Prostate gland (tissue), 2 donors: ENCODE results near the gene SERPINA10. TPM values are rescaled to one million over a fixed set of nuclear protein-coding genes. Genes with fewer than 3 reads are reported as not detected.

Experiments used
- DNase-seq: peaks from one replicate; pipeline ENCODE4 v3.0.0-alpha.2; 2019; ENCODE audit warnings: low spot score
- H3K27ac ChIP-seq, 2 donors: fragments of 200-600 bp; sonication (generic); 2 replicates each; pipeline ENCODE4 v1.5.1; 2017 to 2019
- H3K27me3 ChIP-seq: fragments of 200-600 bp; sonication (generic); replicated peaks from 2 replicates; pipeline ENCODE4 v1.5.1; 2019; ENCODE audit not compliant: insufficient read depth
- H3K36me3 ChIP-seq, 2 donors: fragments of 200-600 bp; sonication (generic); 1 replicate in 1 of 2; 2 replicates in 1 of 2; pipeline versions ENCODE4 v1.5.1 to v1.8.1; 2017 to 2019
- H3K4me1 ChIP-seq: fragments of 200-600 bp; sonication (generic); replicated peaks from 2 replicates; pipeline ENCODE4 v1.5.1; 2019
- H3K4me3 ChIP-seq, 2 donors: fragments of 200-600 bp; sonication (generic); 2 replicates each; pipeline ENCODE4 v1.5.1; 2017 to 2019
- H3K9me3 ChIP-seq: fragments of 200-600 bp; sonication (generic); 2 replicates; pipeline ENCODE4 v1.5.1; 2017
- POLR2A ChIP-seq: fragments of 450-650 bp; IDR thresholded peaks from one replicate; pipeline ENCODE4 v1.6.1; 2016; ENCODE audit warnings: antibody characterized with exemption, mild to moderate bottlenecking
- POLR2AphosphoS5 ChIP-seq: sonication (generic); formaldehyde crosslinking; IDR thresholded peaks from one replicate; pipeline ENCODE4 v1.6.1; 2017; ENCODE audit warnings: antibody characterized with exemption
- WGBS: methylation state at CpG from one replicate; pipeline ENCODE4 v1.1.5; 2018; 5-methylcytosine and 5-hydroxymethylcytosine counted together
- intact Hi-C: fragments of 100-400 bp; cut with DNase I; formaldehyde crosslinking; loops from one replicate; pipeline ENCODE4 v1.14.2; 2022
- total RNA-seq, 2 donors: library from RNA; depleted of rRNA; stranded (reverse); fragments of >200 nt; gene quantifications; one replicate each; pipeline ENCODE4 v1.1.0, GENCODE V29; 2016
- TF ChIP-seq, protein P1 (sequence below), 4 experiments: fragments of 200-600 bp in 2 of 4; fragments of 450-650 bp in 2 of 4; sonication (generic) in 2 of 4; IDR thresholded peaks; 1 replicate in 3 of 4; 2 replicates in 1 of 4; pipeline ENCODE4 v1.5.1; 2016 to 2019; ENCODE audit warnings: antibody characterized with exemption in 4 of 4, mild to moderate bottlenecking in 2 of 4, moderate library complexity in 2 of 4

Gene SERPINA10
- total RNA-seq, 2 donors from 2014 or later: not detected

DNA sequence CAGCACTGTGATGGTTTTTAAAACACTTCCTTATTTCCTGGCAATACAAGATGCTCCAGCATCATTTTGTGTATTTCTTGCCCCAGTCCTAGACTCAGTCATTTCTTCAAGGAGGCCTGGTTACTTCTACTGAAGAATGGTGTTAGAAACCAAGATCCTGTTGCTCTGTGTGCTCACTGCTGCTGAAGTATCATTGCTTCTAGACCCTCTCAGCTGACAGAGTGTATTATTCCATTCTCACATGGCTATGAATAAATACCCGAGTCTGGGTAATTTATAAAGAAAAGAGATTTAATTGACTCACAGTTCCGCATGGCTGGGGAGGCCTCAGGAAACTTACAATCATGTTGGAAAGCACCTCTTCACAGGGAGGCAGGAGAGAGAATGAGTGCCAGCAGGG, 45.0 kb upstream of the SERPINA10 start:
- Histone ChIP-seq H3K4me3 (no peak overlapping the region), H3K27me3 (peaks cover 6% of the 10 kb centered on the region), H3K4me1 (no peaks in the 10 kb centered on the region), H3K27ac (no peak overlapping the region), H3K36me3 (no peaks in the 10 kb centered on the region), H3K9me3 (no peaks in the 10 kb centered on the region)
- TF ChIP-seq POLR2A (no peak), POLR2AphosphoS5 (no peak)
- TF ChIP-seq, protein P1, sequence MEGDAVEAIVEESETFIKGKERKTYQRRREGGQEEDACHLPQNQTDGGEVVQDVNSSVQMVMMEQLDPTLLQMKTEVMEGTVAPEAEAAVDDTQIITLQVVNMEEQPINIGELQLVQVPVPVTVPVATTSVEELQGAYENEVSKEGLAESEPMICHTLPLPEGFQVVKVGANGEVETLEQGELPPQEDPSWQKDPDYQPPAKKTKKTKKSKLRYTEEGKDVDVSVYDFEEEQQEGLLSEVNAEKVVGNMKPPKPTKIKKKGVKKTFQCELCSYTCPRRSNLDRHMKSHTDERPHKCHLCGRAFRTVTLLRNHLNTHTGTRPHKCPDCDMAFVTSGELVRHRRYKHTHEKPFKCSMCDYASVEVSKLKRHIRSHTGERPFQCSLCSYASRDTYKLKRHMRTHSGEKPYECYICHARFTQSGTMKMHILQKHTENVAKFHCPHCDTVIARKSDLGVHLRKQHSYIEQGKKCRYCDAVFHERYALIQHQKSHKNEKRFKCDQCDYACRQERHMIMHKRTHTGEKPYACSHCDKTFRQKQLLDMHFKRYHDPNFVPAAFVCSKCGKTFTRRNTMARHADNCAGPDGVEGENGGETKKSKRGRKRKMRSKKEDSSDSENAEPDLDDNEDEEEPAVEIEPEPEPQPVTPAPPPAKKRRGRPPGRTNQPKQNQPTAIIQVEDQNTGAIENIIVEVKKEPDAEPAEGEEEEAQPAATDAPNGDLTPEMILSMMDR (IDR thresholded peaks at IDR 0.05): no peak
- intact Hi-C loops: no loop called here
- no peak for DNase-seq
- 83% methylated on average over 2 of the region's 2 CpGs for whole genome bisulfite sequencing

DNA sequence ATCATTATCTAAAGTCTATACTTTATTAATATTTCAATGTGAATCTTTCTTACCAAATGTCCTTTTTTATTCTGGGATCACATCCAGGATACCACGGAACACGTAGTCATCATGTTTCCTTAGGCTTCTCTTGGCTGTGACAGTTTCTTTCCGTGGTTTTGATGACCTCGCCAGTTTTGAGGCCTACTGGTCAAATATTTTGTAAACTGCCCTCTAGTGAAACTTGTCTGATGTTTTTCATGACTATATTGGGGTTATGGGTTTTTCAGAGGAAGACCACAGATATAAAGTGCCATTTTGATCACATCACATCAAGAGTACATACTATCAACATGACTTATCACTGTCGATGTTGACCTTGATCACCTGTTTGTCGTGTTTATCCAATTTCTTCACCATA, 44.2 kb upstream of the SERPINA10 start:
- H3K9me3 ChIP-seq: no peaks in the 10 kb centered on the region
- no peak overlapping the region for H3K27ac ChIP-seq
- intact Hi-C loops: no loop called here
- H3K36me3 ChIP-seq: no peaks in the 10 kb centered on the region
- DNase-seq: no peak
- no peaks in the 10 kb centered on the region for H3K4me1 ChIP-seq
- no peak overlapping the region for H3K4me3 ChIP-seq
- TF ChIP-seq POLR2AphosphoS5 (no peak), POLR2A (no peak)
- TF ChIP-seq, protein P1 (IDR thresholded peaks at IDR 0.05): no peak
- H3K27me3 ChIP-seq: peaks cover 6% of the 10 kb centered on the region
- 81% methylated on average over 6 of the region's 6 CpGs for WGBS

DNA sequence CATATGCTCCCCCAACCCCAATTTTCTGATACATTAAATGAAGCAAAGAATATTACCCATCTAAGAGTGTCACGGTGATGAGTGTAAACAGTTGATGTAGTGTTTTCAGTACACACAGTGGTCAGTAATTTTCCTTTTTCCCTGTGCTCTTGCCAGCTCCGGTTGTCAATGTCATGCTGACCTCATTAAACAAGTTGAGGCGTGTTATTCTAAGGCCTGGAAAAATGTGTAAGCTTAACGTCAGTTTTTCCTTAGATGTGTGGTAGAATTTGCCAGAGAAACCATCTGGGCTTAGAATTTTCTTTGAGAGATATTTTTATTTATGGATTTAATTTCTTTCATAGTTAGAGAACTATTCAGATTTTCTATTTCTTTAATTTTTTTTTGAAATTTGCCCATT, 41.8 kb upstream of the SERPINA10 start:
- TF ChIP-seq, protein P1 (IDR thresholded peaks at IDR 0.05): no peak
- Histone ChIP-seq H3K9me3 (no peaks in the 10 kb centered on the region), H3K36me3 (no peaks in the 10 kb centered on the region), H3K4me1 (no peaks in the 10 kb centered on the region), H3K4me3 (no peak overlapping the region), H3K27ac (no peak overlapping the region), H3K27me3 (peaks cover 8% of the 10 kb centered on the region)
- DNase-seq: no peak
- intact Hi-C loops: no loop called here
- 50% methylated on average over 4 of the region's 4 CpGs for WGBS

DNA sequence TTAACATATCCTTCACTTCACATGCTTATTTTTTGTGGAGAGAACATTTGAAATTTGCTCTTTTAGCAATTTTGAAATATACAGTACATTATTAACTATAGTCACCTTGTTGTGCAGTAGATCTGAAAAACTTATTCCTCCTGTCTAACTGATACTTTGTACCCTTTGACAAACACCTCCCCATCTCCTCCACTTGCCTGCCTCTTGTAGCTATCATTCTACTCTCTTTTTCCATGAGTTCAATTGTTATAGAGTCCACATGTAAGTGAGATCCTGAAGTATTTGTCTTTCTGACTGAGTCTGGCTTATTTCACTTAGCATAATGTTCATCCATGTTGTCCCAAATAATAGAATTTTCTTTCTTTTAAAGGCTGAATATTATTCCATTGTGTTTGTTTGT, 39.5 kb upstream of the SERPINA10 start:
- Histone ChIP-seq H3K36me3 (no peaks in the 10 kb centered on the region), H3K4me3 (no peak overlapping the region), H3K27ac (no peak overlapping the region), H3K27me3 (peaks cover 6% of the 10 kb centered on the region), H3K9me3 (no peaks in the 10 kb centered on the region), H3K4me1 (no peaks in the 10 kb centered on the region)
- DNase-seq: no peak
- TF ChIP-seq POLR2A (no peak), POLR2AphosphoS5 (no peak)
- TF ChIP-seq, protein P1 (IDR thresholded peaks at IDR 0.05): no peak
- intact Hi-C loops: no loop called here

DNA sequence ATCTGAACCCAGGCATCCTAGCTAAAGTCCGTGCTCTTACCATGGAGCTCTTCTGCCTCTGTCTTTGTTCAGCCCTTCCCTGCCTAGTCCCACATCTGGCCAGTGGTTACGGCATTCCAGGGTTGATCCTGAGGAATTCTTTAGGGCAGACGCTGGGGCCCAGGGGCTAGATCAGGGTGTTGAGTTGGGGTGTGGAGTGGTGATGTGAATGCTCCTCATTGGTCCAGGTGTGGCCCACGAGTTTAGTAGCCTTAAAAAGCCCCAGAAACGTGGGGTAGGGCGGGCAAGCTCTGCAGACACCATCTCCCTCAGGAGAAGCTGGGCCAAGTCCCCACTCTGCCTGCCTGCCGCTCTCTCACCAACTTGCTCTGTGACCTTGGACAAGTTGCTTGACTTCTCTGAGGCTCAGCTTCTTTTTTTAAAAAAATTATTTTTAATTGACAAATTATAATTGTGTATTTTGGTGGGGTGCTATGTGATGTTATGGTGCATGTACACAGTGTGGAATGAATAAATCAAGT, 39.1 kb upstream of the SERPINA10 start:
- Histone ChIP-seq H3K4me1 (no peaks in the 10 kb centered on the region), H3K4me3 (no peak overlapping the region), H3K36me3 (no peaks in the 10 kb centered on the region), H3K27ac (no peak overlapping the region), H3K27me3 (peaks cover 2% of the 10 kb centered on the region), H3K9me3 (no peaks in the 10 kb centered on the region)
- WGBS: 78% methylated on average over 7 of the region's 7 CpGs
- intact Hi-C loops: no loop called here
- TF ChIP-seq, protein P1 (IDR thresholded peaks at IDR 0.05): no peak
- DNase-seq: no peak
